BE2C (cell line): Measurements from ENCODE around the gene HMX2. TPM values are rescaled to one million over a fixed set of nuclear protein-coding genes. Genes with fewer than 3 reads are reported as not detected.

Experiments
- DNase-seq: peaks from one replicate; pipeline ENCODE4 v3.0.0-alpha.2; 2020
- H3K27me3 ChIP-seq: fragments of 250-450 bp; sonication (Bioruptor Pico); 2 replicates; pipeline ENCODE4 v1.5.1; 2020; ENCODE audit warnings: mild to moderate bottlenecking
- H3K36me3 ChIP-seq: fragments of 250-450 bp; sonication (Bioruptor Pico); 2 replicates; pipeline ENCODE4 v1.5.1; 2020; ENCODE audit warnings: mild to moderate bottlenecking
- H3K4me1 ChIP-seq: fragments of 250-450 bp; sonication (Bioruptor Pico); 2 replicates; pipeline ENCODE4 v1.5.1; 2020
- H3K4me3 ChIP-seq: 2 replicates; pipeline ENCODE4 v1.5.1; 2011; ENCODE audit warnings: low read depth, low read length
- H3K9me3 ChIP-seq: fragments of 250-450 bp; sonication (Bioruptor Pico); 2 replicates; pipeline ENCODE4 v1.5.1; 2020
- polyA plus RNA-seq: library from polyadenylated mRNA; unstranded; fragments of >200 nt; gene quantifications from one replicate; pipeline ENCODE4 v1.2.1, GENCODE V29; 2012; ENCODE audit warnings: low read depth, missing spikeins; ENCODE audit not compliant: insufficient read length, insufficient read depth
- TF ChIP-seq, protein P1 (sequence below): IDR thresholded peaks from 2 replicates; pipeline ENCODE4 v1.5.1; 2012; ENCODE audit warnings: mild to moderate bottlenecking, low read depth, low read length

Gene HMX2, protein sequence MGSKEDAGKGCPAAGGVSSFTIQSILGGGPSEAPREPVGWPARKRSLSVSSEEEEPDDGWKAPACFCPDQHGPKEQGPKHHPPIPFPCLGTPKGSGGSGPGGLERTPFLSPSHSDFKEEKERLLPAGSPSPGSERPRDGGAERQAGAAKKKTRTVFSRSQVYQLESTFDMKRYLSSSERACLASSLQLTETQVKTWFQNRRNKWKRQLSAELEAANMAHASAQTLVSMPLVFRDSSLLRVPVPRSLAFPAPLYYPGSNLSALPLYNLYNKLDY
- not detected for polyA plus RNA-seq

DNA sequence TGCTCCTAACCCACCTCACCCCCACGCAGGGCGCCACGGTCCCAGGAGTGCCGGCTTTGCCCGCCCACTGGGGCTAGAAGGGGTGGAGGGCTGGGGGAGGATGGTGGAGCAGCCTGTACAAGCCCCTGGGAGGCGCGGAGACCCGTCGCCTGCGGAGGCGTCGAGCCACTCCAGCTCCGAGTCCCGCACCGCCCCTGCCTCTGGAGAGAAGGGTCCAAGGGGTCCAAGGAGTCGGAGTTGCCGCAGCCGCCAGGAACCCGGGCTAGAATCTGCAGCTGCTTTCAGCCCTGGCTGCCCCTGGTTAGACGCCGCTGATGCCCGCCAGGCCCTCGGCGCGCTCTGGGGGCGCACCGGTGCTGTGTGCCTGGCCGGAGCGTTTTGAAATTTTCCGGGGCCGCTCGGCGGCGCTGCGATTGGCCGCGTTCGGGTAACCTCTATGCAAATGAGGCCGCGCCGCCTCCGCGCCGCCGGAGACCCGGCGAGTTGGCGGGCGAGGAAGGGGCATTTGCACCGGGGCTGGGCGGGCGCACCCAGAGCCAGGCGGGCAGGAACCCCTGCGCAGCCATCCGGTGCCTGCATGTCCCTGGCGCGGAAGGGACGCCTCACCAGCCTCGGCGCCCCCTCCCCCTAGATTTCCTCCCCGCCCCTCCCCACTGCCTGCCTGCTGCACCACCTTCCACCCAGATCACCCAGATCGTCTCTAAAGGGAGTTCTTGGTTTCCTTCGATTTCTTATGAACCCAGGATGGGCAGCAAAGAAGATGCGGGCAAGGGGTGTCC, at the start of gene HMX2:
Gene HMX2, plus strand, starts transcription at position 502 of the 779 bp plus-strand sequence. Its CDS starts 243 bp downstream, at position 745.
- peaks cover 75% of the 10 kb centered on the region for H3K27me3 ChIP-seq
- H3K9me3 ChIP-seq = 0 out of 2 replicates have a peak, but pooled peaks cover 2% of the 10 kb centered on the region
- H3K4me1 ChIP-seq = peaks cover 2% of the 10 kb centered on the region; the same call in 1 of the 2 replicates

DNA sequence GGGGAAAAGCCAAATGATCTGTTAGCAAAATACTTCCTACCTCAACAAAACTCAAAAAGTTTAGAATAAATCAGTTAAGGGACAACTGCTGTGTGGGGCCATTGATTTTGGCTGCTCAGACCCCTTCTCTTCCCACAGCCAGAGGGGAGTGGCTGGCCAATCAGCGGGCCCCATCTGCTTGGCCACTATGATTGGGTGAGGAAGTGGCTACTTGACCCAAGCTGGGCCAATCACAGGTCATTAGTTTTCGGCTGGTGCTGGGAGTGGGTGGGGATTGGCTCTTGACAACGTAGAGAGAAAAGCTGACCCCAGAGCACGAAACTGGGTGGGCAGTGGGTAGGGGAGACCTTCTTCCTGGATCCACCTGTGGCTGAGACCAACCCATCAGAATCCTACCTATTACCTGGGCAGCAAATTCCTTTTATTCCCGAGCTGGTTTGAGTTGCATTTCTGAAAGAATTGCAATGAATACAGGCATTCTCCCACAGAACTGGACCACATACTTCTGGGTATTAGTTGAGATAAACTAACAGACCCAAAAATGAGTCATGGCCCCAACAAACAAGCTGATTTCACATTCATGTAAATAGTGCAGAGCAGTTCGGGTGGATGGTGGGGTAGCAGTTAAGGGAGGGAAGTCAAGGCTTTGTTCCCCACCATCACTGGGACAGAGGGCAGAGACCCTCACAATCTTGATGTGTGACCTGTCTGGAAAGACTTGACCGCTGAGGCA, 47.7 kb upstream of the HMX2 start:
- Histone ChIP-seq H3K9me3 (no peaks in the 10 kb centered on the region), H3K36me3 (no peaks in the 10 kb centered on the region), H3K4me3 (no peak overlapping the region), H3K27me3 (no peaks in the 10 kb centered on the region), H3K4me1 (no peaks in the 10 kb centered on the region)
- TF ChIP-seq, protein P1, sequence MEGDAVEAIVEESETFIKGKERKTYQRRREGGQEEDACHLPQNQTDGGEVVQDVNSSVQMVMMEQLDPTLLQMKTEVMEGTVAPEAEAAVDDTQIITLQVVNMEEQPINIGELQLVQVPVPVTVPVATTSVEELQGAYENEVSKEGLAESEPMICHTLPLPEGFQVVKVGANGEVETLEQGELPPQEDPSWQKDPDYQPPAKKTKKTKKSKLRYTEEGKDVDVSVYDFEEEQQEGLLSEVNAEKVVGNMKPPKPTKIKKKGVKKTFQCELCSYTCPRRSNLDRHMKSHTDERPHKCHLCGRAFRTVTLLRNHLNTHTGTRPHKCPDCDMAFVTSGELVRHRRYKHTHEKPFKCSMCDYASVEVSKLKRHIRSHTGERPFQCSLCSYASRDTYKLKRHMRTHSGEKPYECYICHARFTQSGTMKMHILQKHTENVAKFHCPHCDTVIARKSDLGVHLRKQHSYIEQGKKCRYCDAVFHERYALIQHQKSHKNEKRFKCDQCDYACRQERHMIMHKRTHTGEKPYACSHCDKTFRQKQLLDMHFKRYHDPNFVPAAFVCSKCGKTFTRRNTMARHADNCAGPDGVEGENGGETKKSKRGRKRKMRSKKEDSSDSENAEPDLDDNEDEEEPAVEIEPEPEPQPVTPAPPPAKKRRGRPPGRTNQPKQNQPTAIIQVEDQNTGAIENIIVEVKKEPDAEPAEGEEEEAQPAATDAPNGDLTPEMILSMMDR = no peak
- DNase-seq = peak; percentile 40

More for the DNA sequence above, at the start of gene HMX2:
- Histone ChIP-seq H3K36me3 (no peaks in the 10 kb centered on the region), H3K4me3 (peak within 1 kb of the TSS; percentile 33)
- no peak for DNase-seq
- TF ChIP-seq, protein P1 = no peak

DNA sequence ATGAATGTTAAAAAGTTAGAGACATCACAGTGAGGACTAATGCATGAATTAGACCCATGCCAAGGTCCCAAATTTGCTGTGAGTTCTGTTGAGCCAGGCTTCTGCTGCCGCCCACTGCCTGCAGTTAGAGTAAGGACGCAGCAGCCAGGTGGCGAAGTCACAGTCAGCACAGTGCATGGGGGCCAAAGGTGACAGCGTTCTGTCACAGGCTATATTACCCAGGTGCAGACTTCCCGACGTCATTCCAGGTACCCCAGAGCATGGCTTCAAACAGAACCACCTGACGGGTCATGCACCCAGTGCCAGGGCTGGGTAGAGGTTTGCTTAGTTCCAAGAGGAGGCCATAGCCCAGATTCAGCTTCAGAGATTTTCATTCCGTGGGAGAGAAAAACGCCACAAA, 46.1 kb upstream of the HMX2 start:
- H3K36me3 ChIP-seq = no peaks in the 10 kb centered on the region
- H3K4me1 ChIP-seq = no peaks in the 10 kb centered on the region
- H3K4me3 ChIP-seq = no peak overlapping the region
- no peaks in the 10 kb centered on the region for H3K9me3 ChIP-seq
- no peaks in the 10 kb centered on the region; the same call in 1 of the 2 replicates for H3K27me3 ChIP-seq
- TF ChIP-seq, protein P1 = no peak
- no peak for DNase-seq

DNA sequence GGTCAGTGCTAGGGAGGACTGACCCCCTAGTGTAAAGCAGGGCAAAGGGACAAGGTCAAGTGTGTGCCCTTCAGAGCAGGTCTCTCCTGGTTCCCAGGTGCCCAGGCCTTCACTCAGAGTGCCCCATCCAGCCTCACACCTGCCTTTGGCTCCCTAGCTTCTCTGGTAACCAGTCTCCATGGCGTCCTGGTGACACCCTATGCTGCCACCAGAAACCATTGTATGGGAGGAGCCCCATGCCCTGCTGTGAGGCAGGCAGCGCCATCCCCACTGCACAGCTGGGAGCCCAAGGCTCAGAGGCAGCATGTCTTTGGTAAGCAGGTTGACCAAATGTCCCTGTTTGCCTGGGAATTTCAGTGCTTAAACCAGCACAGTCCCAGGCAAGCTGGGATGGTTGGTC, 45.3 kb upstream of the HMX2 start:
- H3K9me3 ChIP-seq = no peaks in the 10 kb centered on the region
- no peaks in the 10 kb centered on the region for H3K36me3 ChIP-seq
- no peak overlapping the region for H3K4me3 ChIP-seq
- H3K27me3 ChIP-seq = no peaks in the 10 kb centered on the region; the same call in 1 of the 2 replicates
- no peaks in the 10 kb centered on the region for H3K4me1 ChIP-seq
- no peak for DNase-seq
- TF ChIP-seq, protein P1 = no peak

DNA sequence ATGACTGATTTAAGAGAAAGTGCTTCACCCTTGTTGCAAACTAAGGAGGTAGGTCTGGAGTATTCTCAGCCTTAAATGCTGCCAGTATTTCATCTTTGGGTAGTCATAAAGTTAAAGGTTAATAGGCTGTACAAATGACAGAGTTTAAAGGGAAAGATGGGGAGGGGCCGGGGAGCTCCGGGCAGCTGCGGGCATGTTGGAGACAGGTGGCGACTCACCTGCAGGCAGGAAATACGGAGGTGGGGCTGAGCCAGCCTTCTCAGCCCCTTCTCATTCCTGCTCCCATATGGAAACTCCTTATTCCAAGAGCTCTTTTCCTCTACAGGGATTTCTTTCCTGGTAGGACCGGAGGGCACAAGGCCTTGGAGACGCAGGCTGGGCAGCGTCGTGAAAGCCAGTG, 44.0 kb upstream of the HMX2 start:
- no peaks in the 10 kb centered on the region for H3K4me1 ChIP-seq
- no peak for DNase-seq
- no peaks in the 10 kb centered on the region; the same call in 1 of the 2 replicates for H3K27me3 ChIP-seq
- TF ChIP-seq, protein P1 = no peak
- H3K4me3 ChIP-seq = no peak overlapping the region
- H3K36me3 ChIP-seq = no peaks in the 10 kb centered on the region
- no peaks in the 10 kb centered on the region for H3K9me3 ChIP-seq
